Gastroesophageal sphincter (tissue), 4 donors: ENCODE results near the gene TTC13. TPM values are rescaled to one million over a fixed set of nuclear protein-coding genes. Genes with fewer than 3 reads are reported as not detected.

Source experiments
- ATAC-seq: fragments of 150-250 bp; one replicate; pipeline ENCODE4 v1.9.1; 2016; ENCODE audit warnings: mild to moderate bottlenecking, moderate library complexity
- H3K27ac ChIP-seq, 4 donors: fragments of 200-600 bp; sonication (generic) in 3 of 4; 1 replicate in 3 of 4; 2 replicates in 1 of 4; pipeline ENCODE4 v1.5.1; 2016 to 2019
- H3K27me3 ChIP-seq: fragments of 200-600 bp; sonication (generic); one replicate; pipeline ENCODE4 v1.5.1; 2019
- H3K36me3 ChIP-seq, 2 donors: fragments of 200-600 bp; sonication (generic); one replicate each; pipeline ENCODE4 v1.5.1; 2019; ENCODE audit warnings: control low read depth in 1 of 2
- H3K4me1 ChIP-seq, 3 donors: fragments of 200-600 bp; sonication (generic); 1 replicate in 2 of 3; 2 replicates in 1 of 3; pipeline ENCODE4 v1.5.1; 2016 to 2019; ENCODE audit warnings: control low read depth in 2 of 3
- H3K4me3 ChIP-seq, 2 donors: fragments of 200-600 bp; sonication (generic); one replicate each; pipeline ENCODE4 v1.5.1; 2019; ENCODE audit warnings: mild to moderate bottlenecking in 1 of 2, moderate library complexity in 1 of 2
- H3K9me3 ChIP-seq, 3 donors: fragments of 200-600 bp; sonication (generic); one replicate each; pipeline ENCODE4 v1.5.1; 2017 to 2019; ENCODE audit warnings: control low read depth in 2 of 3
- CTCF ChIP-seq, 4 experiments: fragments of 200-600 bp in 2 of 4; fragments of 450-650 bp in 2 of 4; sonication (generic) in 1 of 4; IDR thresholded peaks; one replicate each; pipeline ENCODE4 v1.5.1; 2017 to 2019; ENCODE audit warnings: antibody characterized with exemption in 4 of 4, mild to moderate bottlenecking in 2 of 4, moderate library complexity in 2 of 4
- EP300 ChIP-seq: sonication (generic); formaldehyde crosslinking; IDR thresholded peaks from one replicate; pipeline ENCODE4 v1.6.1; 2017; ENCODE audit warnings: antibody characterized with exemption, mild to moderate bottlenecking
- POLR2A ChIP-seq, 2 donors: fragments of 450-650 bp; IDR thresholded peaks; one replicate each; pipeline ENCODE4 v1.6.1; 2017; ENCODE audit warnings: antibody characterized with exemption in 2 of 2, mild to moderate bottlenecking in 2 of 2, moderate library complexity in 1 of 2
- POLR2AphosphoS5 ChIP-seq: sonication (generic); formaldehyde crosslinking; IDR thresholded peaks from one replicate; pipeline ENCODE4 v1.6.1; 2017; ENCODE audit warnings: antibody characterized with exemption
- WGBS, 2 donors: methylation state at CpG; one replicate each; pipeline ENCODE4 v1.1.5; 2018; ENCODE audit warnings: low coverage in 1 of 2; 5-methylcytosine and 5-hydroxymethylcytosine counted together
- total RNA-seq, 4 donors: library from RNA; depleted of rRNA; stranded (reverse); fragments of >200 nt; gene quantifications; one replicate each; pipeline ENCODE4 v1.1.0, GENCODE V29; 2016

TTC13 gene
- total RNA-seq, 4 donors from 2014 or later = 9.6 to 24.4 (median 13.7) TPM

GRCh38 chr1:230894032-230894431 lies 84.6 kb downstream of the TTC13 start:
- no peak for TF ChIP-seq CTCF (IDR thresholded peaks at IDR 0.05)
- no peak for TF ChIP-seq POLR2A (IDR thresholded peaks at IDR 0.05)
- TF ChIP-seq POLR2AphosphoS5 = no peak
- no peak overlapping the region for H3K27ac ChIP-seq
- no peak overlapping the region for H3K4me3 ChIP-seq
- peaks cover 0 to 10% (median 0%) of the 10 kb centered on the region in 3 donors for H3K4me1 ChIP-seq
- H3K27me3 ChIP-seq = no peaks in the 10 kb centered on the region
- H3K36me3 ChIP-seq = no peaks in the 10 kb centered on the region
- 91 to 100% methylated on average over 2 to 6 of the region's 6 CpGs for WGBS, 2 donors
- H3K9me3 ChIP-seq = no peaks in the 10 kb centered on the region
- ATAC-seq = no peak

- TF ChIP-seq POLR2A (IDR thresholded peaks at IDR 0.05) = no peak
- no peak for TF ChIP-seq CTCF (IDR thresholded peaks at IDR 0.05)
- no peak for TF ChIP-seq POLR2AphosphoS5
- TF ChIP-seq EP300 = no peak
- WGBS, 2 donors = 61 to 67% methylated on average over 4 to 6 of the region's 6 CpGs
- no peak for ATAC-seq
- no peak overlapping the region for H3K4me3 ChIP-seq
- peaks cover 0 to 8% (median 0%) of the 10 kb centered on the region in 3 donors for H3K4me1 ChIP-seq
- H3K27me3 ChIP-seq = no peaks in the 10 kb centered on the region
- H3K9me3 ChIP-seq = no peaks in the 10 kb centered on the region
- no peak overlapping the region for H3K27ac ChIP-seq
- H3K36me3 ChIP-seq = no peaks in the 10 kb centered on the region
Observed at GRCh38 chr1:230892018-230892491, 86.6 kb downstream of the TTC13 start.

- 29 to 56% methylated on average over 1 to 2 of the region's 2 CpGs for WGBS, 2 donors
- ATAC-seq = no peak
- Histone ChIP-seq H3K27ac (no peak overlapping the region), H3K4me1 (peaks cover 0 to 2% (median 0%) of the 10 kb centered on the region in 3 donors), H3K9me3 (no peaks in the 10 kb centered on the region), H3K27me3 (no peaks in the 10 kb centered on the region), H3K4me3 (no peak overlapping the region), H3K36me3 (no peaks in the 10 kb centered on the region)
- TF ChIP-seq POLR2AphosphoS5 (no peak), EP300 (no peak), POLR2A (IDR thresholded peaks at IDR 0.05) (no peak), CTCF (IDR thresholded peaks at IDR 0.05) (no peak)
Observed at GRCh38 chr1:230891413-230891812, 87.2 kb downstream of the TTC13 start.

- Histone ChIP-seq H3K9me3 (peaks cover 0 to 14% (median 0%) of the 10 kb centered on the region in 3 donors), H3K27me3 (no peaks in the 10 kb centered on the region), H3K36me3 (no peaks in the 10 kb centered on the region), H3K4me1 (peaks cover 0 to 8% (median 0%) of the 10 kb centered on the region in 3 donors), H3K4me3 (no peak overlapping the region), H3K27ac (no peak overlapping the region)
- TF ChIP-seq POLR2AphosphoS5 = no peak
- no peak for TF ChIP-seq POLR2A (IDR thresholded peaks at IDR 0.05)
- TF ChIP-seq CTCF (IDR thresholded peaks at IDR 0.05) = no peak
- TF ChIP-seq EP300 = no peak
- no peak for ATAC-seq
- 90% methylated on average over 1 of the region's 2 CpGs; no CpG with 5 or more reads in 1 of the 2 donors for WGBS, 2 donors
Observed at GRCh38 chr1:230884646-230885045, 94.0 kb downstream of the TTC13 start.

GRCh38 chr1:230883967-230884366 lies 94.7 kb downstream of the TTC13 start:
- Histone ChIP-seq H3K27me3 (no peaks in the 10 kb centered on the region), H3K4me1 (peaks cover 0 to 13% (median 3%) of the 10 kb centered on the region in 3 donors), H3K27ac (no peak overlapping the region), H3K9me3 (peaks cover 0 to 14% (median 0%) of the 10 kb centered on the region in 3 donors), H3K36me3 (no peaks in the 10 kb centered on the region), H3K4me3 (no peak overlapping the region)
- peak; percentile 49 for ATAC-seq
- no peak for TF ChIP-seq CTCF (IDR thresholded peaks at IDR 0.05)
- no peak for TF ChIP-seq EP300
- no peak for TF ChIP-seq POLR2AphosphoS5
- no peak for TF ChIP-seq POLR2A (IDR thresholded peaks at IDR 0.05)
- WGBS, 2 donors = 26 to 35% methylated on average over 3 of the region's 4 CpGs
